HEK293 (cell line): ENCODE measurements around the gene ARF3.
"Not testable (repeated sequence)": the region's sequence is repeated elsewhere in the genome, so short reads cannot be mapped to it uniquely, and the experiment has no call there.

Source experiments
- CTCF ChIP-seq: fragments of 450-650 bp; formaldehyde crosslinking; IDR thresholded peaks from 2 replicates; pipeline ENCODE4 v1.5.1; 2016; ENCODE audit warnings: missing biosample characterization, missing genetic modification characterization
- KLF9 ChIP-seq: fragments of 450-650 bp; formaldehyde crosslinking; IDR thresholded peaks from 2 replicates; pipeline ENCODE4 v1.5.1; 2016; ENCODE audit warnings: missing biosample characterization, missing genetic modification characterization, low read depth
- PRDM1 ChIP-seq: fragments of 450-650 bp; formaldehyde crosslinking; IDR thresholded peaks from 2 replicates; pipeline ENCODE4; 2016; ENCODE audit warnings: missing biosample characterization, missing genetic modification characterization
- TCF7L2 ChIP-seq: IDR thresholded peaks from 2 replicates; pipeline ENCODE4 v1.6.1; 2011; ENCODE audit warnings: low read depth, mild to moderate bottlenecking, inconsistent platforms, low read length, moderate library complexity, borderline replicate concordance
- ZFP41 ChIP-seq: fragments of 450-650 bp; formaldehyde crosslinking; IDR thresholded peaks from 2 replicates; pipeline ENCODE4 v1.5.1; 2016; ENCODE audit warnings: missing biosample characterization, missing genetic modification characterization, borderline replicate concordance
- ZNF148 ChIP-seq: fragments of 450-650 bp; formaldehyde crosslinking; IDR thresholded peaks from 2 replicates; pipeline ENCODE4 v1.5.0; 2017; ENCODE audit warnings: missing biosample characterization, missing genetic modification characterization, borderline replicate concordance
- ZNF18 ChIP-seq: fragments of 450-650 bp; formaldehyde crosslinking; IDR thresholded peaks from 2 replicates; pipeline ENCODE4 v1.5.1; 2016; ENCODE audit warnings: missing biosample characterization, missing genetic modification characterization
- ZNF184 ChIP-seq: fragments of 450-650 bp; IDR thresholded peaks from 2 replicates; pipeline ENCODE4 v1.5.1; 2018; ENCODE audit warnings: missing biosample characterization, mild to moderate bottlenecking, missing genetic modification characterization
- ZNF510 ChIP-seq: fragments of 450-650 bp; formaldehyde crosslinking; IDR thresholded peaks from 2 replicates; pipeline ENCODE4 v1.5.1; 2018; ENCODE audit warnings: mild to moderate bottlenecking, missing genetic modification characterization, missing biosample characterization; ENCODE audit not compliant: insufficient replicate concordance
- ZNF639 ChIP-seq: fragments of 450-650 bp; formaldehyde crosslinking; IDR thresholded peaks from 2 replicates; pipeline ENCODE4 v1.5.1; 2016; ENCODE audit warnings: missing biosample characterization, missing genetic modification characterization
- ZNF843 ChIP-seq: fragments of 450-650 bp; formaldehyde crosslinking; IDR thresholded peaks from 2 replicates; pipeline ENCODE4 v1.5.1; 2016; ENCODE audit warnings: missing biosample characterization, missing genetic modification characterization

- TF ChIP-seq ZNF510 (tag by site-specific recombination); TCF7L2; PRDM1 (tag by site-specific recombination); CTCF (tag by site-specific recombination); KLF9 (tag by site-specific recombination); ZNF843; ZNF184 (tag by site-specific recombination); ZFP41 (tag by site-specific recombination); ZNF18 (tag by site-specific recombination); ZNF639 (tag by site-specific recombination); ZNF148 (tag by site-specific recombination): not testable (repeated sequence)
Observed at GRCh38 chr12:48909698-48910097, 47.6 kb downstream of the ARF3 start.
